ENCODE results near the gene IGF1. TPM values are rescaled to one million over a fixed set of nuclear protein-coding genes. Genes with fewer than 3 reads are reported as not detected.

Gene IGF1
- total RNA-seq, 4 donors from 2014 or later = 0.84 to 42.3 (median 4.9) TPM

GRCh38 chr12:102444707-102445106, 35.7 kb downstream of the IGF1 start:
- TF ChIP-seq POLR2A (IDR thresholded peaks at IDR 0.05) = no peak
- no peak for TF ChIP-seq CTCF (IDR thresholded peaks at IDR 0.05)
- DNase-seq (ENCODE audit: low spot score in 2 of 2) = no peak
- H3K4me3 ChIP-seq (ENCODE audit: low read depth, poor library complexity, severe bottlenecking) = no peak overlapping the region
- WGBS, 2 donors = 88 to 89% methylated on average over 7 of the region's 7 CpGs
- intact Hi-C loops (cut with DNase I; ENCODE audit: low total_unique reads) = no loop called here

DNA sequence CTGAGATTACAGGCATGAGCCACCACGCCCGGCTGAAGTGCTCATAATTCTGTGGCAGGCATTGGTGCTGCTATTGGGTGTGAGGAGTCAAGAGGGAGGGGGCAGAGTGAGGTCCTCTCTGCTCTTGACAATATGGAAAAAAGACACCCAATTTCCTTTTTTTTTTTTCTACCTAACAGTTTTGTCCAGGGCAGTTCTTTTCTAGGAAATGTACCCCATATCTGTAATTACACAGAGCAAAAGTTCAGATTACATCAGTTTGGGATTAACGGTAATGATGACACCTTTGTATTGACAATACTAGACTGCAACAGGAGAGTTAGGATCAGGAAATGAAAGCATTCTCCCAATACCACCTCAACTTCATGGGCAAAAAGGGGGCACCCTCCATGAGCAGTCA, 36.3 kb downstream of the IGF1 start:
- H3K4me3 ChIP-seq (ENCODE audit: low read depth, poor library complexity, severe bottlenecking) = no peak overlapping the region
- 89 to 94% methylated on average over 3 of the region's 3 CpGs for WGBS, 2 donors
- intact Hi-C loops (cut with DNase I; ENCODE audit: low total_unique reads) = no loop called here
- no peak for TF ChIP-seq CTCF (IDR thresholded peaks at IDR 0.05)
- TF ChIP-seq POLR2A (IDR thresholded peaks at IDR 0.05) = no peak
- DNase-seq (ENCODE audit: low spot score in 2 of 2) = no peak

GRCh38 chr12:102441077-102441596, 39.2 kb downstream of the IGF1 start:
- TF ChIP-seq CTCF (IDR thresholded peaks at IDR 0.05) (no peak), POLR2A (IDR thresholded peaks at IDR 0.05) (no peak)
- 90 to 93% methylated on average over 1 of the region's 1 CpG for WGBS, 2 donors

DNA sequence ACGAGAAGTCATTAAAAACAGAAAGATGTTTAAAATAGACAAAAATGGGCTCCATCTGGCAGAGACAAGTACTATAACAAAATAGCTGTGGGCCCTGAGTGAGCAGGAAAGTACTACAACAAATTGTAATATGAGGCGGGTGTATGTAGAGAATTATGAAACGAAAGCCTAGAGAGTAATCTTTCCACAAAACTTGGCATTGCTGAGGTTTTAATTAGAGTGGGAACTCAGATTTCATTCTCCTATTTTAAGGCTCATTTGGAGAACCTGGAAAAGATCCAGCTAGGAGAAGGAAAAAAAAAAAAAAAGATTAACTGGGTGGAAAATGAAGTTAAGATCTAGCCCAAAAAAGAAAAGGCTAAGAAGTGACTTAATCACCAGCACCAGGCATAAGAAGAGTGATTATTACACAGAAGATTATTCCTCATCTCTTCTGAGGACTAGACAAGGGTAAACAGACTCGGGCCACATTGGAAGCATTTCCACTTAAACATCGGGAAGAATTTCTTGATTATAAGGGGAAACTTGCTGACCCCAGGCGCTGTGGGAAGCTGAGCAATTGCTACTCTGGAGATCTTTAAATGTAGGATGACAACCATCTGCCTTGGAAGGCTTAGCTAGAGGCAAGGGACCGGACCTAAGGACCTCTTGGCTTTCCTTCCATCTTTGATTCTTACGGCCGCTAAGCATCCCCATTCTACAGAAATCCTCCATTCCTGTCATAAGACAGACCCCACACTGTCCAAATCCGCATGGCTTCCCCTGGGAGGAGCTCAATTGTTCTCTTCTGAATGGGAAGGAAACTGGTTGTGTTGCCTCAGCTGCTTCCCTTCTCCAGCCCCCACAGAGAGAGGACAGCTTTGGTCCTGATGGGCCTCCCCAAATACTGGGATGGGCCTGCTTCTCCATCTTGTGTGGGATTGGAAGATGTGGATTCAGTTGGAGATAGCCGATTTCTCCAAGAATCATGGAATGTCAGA, 40.6 kb downstream of the IGF1 start:
- 55% methylated on average over 11 of the region's 11 CpGs for WGBS, 2 donors
- TF ChIP-seq CTCF (IDR thresholded peaks at IDR 0.05) (no peak), POLR2A (IDR thresholded peaks at IDR 0.05) (no peak)
- H3K4me3 ChIP-seq (ENCODE audit: low read depth, poor library complexity, severe bottlenecking) = no peak overlapping the region
- intact Hi-C loops (cut with DNase I; ENCODE audit: low total_unique reads) = no loop called here
- DNase-seq (ENCODE audit: low spot score in 2 of 2) = no peak

More at GRCh38 chr12:102441077-102441596, 39.2 kb downstream of the IGF1 start:
- no peak overlapping the region for H3K4me3 ChIP-seq (ENCODE audit: low read depth, poor library complexity, severe bottlenecking)
- intact Hi-C loops (cut with DNase I; ENCODE audit: low total_unique reads) = no loop called here
- no peak for DNase-seq (ENCODE audit: low spot score in 2 of 2)

GRCh38 chr12:102438827-102439210, 41.5 kb downstream of the IGF1 start:
- TF ChIP-seq POLR2A (IDR thresholded peaks at IDR 0.05) (no peak), CTCF (IDR thresholded peaks at IDR 0.05) (no peak)
- no peak for DNase-seq (ENCODE audit: low spot score in 2 of 2)
- intact Hi-C loops (cut with DNase I; ENCODE audit: low total_unique reads) = no loop called here
- 57 to 60% methylated on average over 2 of the region's 2 CpGs for WGBS, 2 donors
- H3K4me3 ChIP-seq (ENCODE audit: low read depth, poor library complexity, severe bottlenecking) = no peak overlapping the region
